ENCODE measurements around the gene TMEM245.
"Not testable (repeated sequence)": the region's sequence is repeated elsewhere in the genome, so short reads cannot be mapped to it uniquely, and the experiment has no call there.

Gene TMEM245

DNA sequence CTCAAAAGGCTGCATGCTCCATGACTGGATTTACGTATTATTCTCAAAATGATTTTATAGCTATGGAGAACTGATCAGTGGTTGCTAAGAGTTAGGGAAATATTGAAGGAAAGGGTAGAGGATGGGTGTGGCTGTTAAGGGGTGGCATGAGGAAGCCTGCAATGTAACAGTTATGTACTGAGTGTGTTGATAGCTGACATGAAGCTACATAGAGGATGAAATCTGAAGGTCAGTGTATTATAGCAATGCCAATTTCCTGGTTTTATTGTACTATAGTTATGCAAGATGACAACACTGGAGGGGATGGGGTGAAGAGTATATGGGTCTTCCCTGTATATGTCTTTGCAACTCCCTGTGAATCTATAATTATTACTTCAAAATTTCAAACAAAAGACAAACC lies 51.0 kb downstream of the TMEM245 start:
- TF ChIP-seq CTCF (IDR thresholded peaks at IDR 0.05; ENCODE audit: low read depth, low read length, missing control alignments): no peak
- Histone ChIP-seq H3K36me3 (replicated peaks) (peaks cover 38% of the 10 kb centered on the region), H3K27ac (no peak overlapping the region), H3K27me3 (replicated peaks) (no peaks in the 10 kb centered on the region), H3K4me3 (ENCODE audit: low read depth, low read length) (no peak overlapping the region)
- in situ Hi-C loops (cut with HindIII; ENCODE audit: low pct_ligation_motif_present, low sequenced_read_pairs): no loop called here
- DNase-seq: no peak

DNA sequence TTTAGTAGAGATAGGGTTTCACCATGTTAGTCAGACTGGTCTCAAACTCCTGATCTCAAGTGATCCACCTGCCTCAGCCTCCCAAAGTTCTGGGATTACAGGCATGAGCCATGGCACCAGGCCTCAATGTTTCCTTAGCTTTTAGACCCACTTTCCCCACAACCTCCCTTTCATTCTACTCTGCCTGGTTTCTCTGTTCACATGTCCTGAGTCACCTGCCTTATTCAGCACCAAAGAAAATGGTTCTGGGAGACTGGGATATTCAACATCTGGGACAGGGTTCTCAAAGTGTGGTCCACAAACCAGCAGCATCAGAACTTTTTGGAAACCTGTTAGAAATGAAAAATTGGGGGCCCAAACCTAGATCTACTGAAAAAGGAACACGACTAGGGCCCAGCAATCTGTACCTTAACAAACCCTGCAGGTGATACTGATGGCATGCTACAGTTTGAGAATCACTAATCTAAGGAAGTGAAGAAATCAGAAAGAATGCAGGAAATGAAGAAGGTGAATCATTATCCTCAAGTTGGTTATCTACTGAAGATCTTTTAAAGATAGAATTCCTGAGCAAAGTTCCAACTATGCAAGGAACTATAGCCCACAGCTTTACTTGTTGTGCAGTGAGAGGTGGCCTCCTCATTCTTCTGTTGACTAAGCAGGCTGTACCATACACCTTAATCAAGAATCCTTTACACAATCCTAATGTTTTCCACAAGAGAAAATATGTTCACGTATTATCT lies 54.6 kb downstream of the TMEM245 start:
- TF ChIP-seq CTCF (IDR thresholded peaks at IDR 0.05; ENCODE audit: low read depth, low read length, missing control alignments): no peak
- Histone ChIP-seq H3K36me3 (replicated peaks) (peaks cover 22% of the 10 kb centered on the region), H3K27ac (no peak overlapping the region), H3K4me3 (ENCODE audit: low read depth, low read length) (no peak overlapping the region), H3K27me3 (replicated peaks) (no peaks in the 10 kb centered on the region)
- in situ Hi-C loops (cut with HindIII; ENCODE audit: low pct_ligation_motif_present, low sequenced_read_pairs): no loop called here
- DNase-seq: no peak

- DNase-seq: peak; percentile 22
- in situ Hi-C loops (cut with HindIII; ENCODE audit: low pct_ligation_motif_present, low sequenced_read_pairs): no loop called here
- Histone ChIP-seq H3K36me3 (replicated peaks) (peaks cover 18% of the 10 kb centered on the region), H3K27ac (no peak overlapping the region), H3K27me3 (replicated peaks) (no peaks in the 10 kb centered on the region), H3K4me3 (ENCODE audit: low read depth, low read length) (no peak overlapping the region)
- TF ChIP-seq CTCF (IDR thresholded peaks at IDR 0.05; ENCODE audit: low read depth, low read length, missing control alignments): peak; percentile 36
These were observed 56.0 kb downstream of the TMEM245 start for GRCh38 chr9:109063760-109064159.

DNA sequence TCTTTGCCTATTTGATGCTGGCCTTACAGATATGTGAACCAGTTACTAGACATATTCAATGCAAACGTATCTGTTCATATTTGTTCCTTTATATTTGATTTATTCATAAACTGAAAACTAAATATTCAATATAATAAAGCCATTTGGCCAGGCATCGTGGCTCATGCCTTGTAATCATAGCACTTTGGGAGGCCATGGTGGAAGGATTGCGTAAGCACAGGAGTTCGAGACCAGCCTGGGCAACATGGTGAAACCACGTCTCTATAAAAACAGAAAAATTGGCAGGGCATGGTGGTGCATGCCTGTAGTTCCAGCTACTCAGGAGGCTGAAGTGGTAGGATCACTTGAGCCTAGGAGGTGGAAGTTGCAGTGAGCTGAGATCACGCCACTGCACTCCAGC lies 57.2 kb downstream of the TMEM245 start:
- Histone ChIP-seq H3K4me3 (ENCODE audit: low read depth, low read length) (no peak overlapping the region), H3K36me3 (replicated peaks) (peaks cover 12% of the 10 kb centered on the region), H3K27ac (no peak overlapping the region), H3K27me3 (replicated peaks) (no peaks in the 10 kb centered on the region)
- TF ChIP-seq CTCF (IDR thresholded peaks at IDR 0.05; ENCODE audit: low read depth, low read length, missing control alignments): no peak
- no peak for DNase-seq
- in situ Hi-C loops (cut with HindIII; ENCODE audit: low pct_ligation_motif_present, low sequenced_read_pairs): no loop called here

GRCh38 chr9:109060191-109060590 lies 59.6 kb downstream of the TMEM245 start:
- DNase-seq: no peak
- Histone ChIP-seq H3K27ac (no peak overlapping the region), H3K36me3 (replicated peaks) (peaks cover 13% of the 10 kb centered on the region), H3K27me3 (replicated peaks) (no peaks in the 10 kb centered on the region), H3K4me3 (ENCODE audit: low read depth, low read length) (no peak overlapping the region)
- in situ Hi-C loops (cut with HindIII; ENCODE audit: low pct_ligation_motif_present, low sequenced_read_pairs): no loop called here
- TF ChIP-seq CTCF (IDR thresholded peaks at IDR 0.05; ENCODE audit: low read depth, low read length, missing control alignments): no peak

GRCh38 chr9:109053121-109053520 lies 66.6 kb downstream of the TMEM245 start:
- Histone ChIP-seq H3K36me3 (replicated peaks) (peaks cover 41% of the 10 kb centered on the region), H3K27ac (peak overlapping the region; percentile 56)
- in situ Hi-C loops (cut with HindIII; ENCODE audit: low pct_ligation_motif_present, low sequenced_read_pairs); DNase-seq; H3K27me3 ChIP-seq (replicated peaks); H3K4me3 ChIP-seq (ENCODE audit: low read depth, low read length): not testable (repeated sequence)
